HepG2 (cell line): Measurements from ENCODE around the gene LSM14B. TPM values are rescaled to one million over a fixed set of nuclear protein-coding genes. Genes with fewer than 3 reads are reported as not detected.
A peak's percentile ranks its signal among the peaks of the same experiment; 100 is the strongest.

Experiments used
- HMG20B ChIP-seq: conservative IDR thresholded peaks from 2 replicates; pipeline ENCODE4 v1.6.1; 2016; ENCODE audit warnings: missing genetic modification reagents, missing compliant biosample characterization
- MEF2D ChIP-seq: sonication (generic); formaldehyde crosslinking; IDR thresholded peaks from 2 replicates; pipeline ENCODE4 v1.5.1; 2020; ENCODE audit warnings: mild to moderate bottlenecking, missing genetic modification reagents
- RBAK ChIP-seq: sonication (generic); formaldehyde crosslinking; IDR thresholded peaks from 2 replicates; pipeline ENCODE4 v1.5.1; 2020; ENCODE audit warnings: mild to moderate bottlenecking, missing genetic modification reagents
- ZBTB1 ChIP-seq: sonication (generic); formaldehyde crosslinking; IDR thresholded peaks from 2 replicates; pipeline ENCODE4 v1.4.0; 2020; ENCODE audit warnings: missing genetic modification reagents, borderline replicate concordance
- ZC3H4 ChIP-seq: sonication (generic); formaldehyde crosslinking; IDR thresholded peaks from 2 replicates; pipeline ENCODE4 v1.4.0; 2020; ENCODE audit warnings: missing genetic modification reagents, borderline replicate concordance
- ZNF143 ChIP-seq: sonication (generic); formaldehyde crosslinking; IDR thresholded peaks from 2 replicates; pipeline ENCODE4 v1.4.0; 2020; ENCODE audit warnings: missing genetic modification reagents
- ZNF256 ChIP-seq: sonication (generic); formaldehyde crosslinking; conservative IDR thresholded peaks from 2 replicates; pipeline ENCODE4 v1.4.0; 2020; ENCODE audit warnings: missing genetic modification reagents
- ZNF605 ChIP-seq: sonication (generic); formaldehyde crosslinking; IDR thresholded peaks from 2 replicates; pipeline ENCODE4 v1.8.0; 2022; ENCODE audit warnings: mild to moderate bottlenecking, missing genetic modification reagents
- ZZZ3 ChIP-seq: sonication (generic); formaldehyde crosslinking; IDR thresholded peaks from 2 replicates; pipeline ENCODE4 v1.4.0; 2020; ENCODE audit warnings: missing genetic modification reagents, mild to moderate bottlenecking, borderline replicate concordance
- polyA plus RNA-seq, 8 experiments: library from polyadenylated mRNA; depleted of rRNA in 3 of 8; stranded (reverse) in 7 of 8; unstranded in 1 of 8; fragments of >200 nt; fragmentation: Illumina TruSeq in 4 of 8; extraction: Trizol in 4 of 8; gene quantifications; 2 replicates each; pipeline versions ENCODE4 v1.2.1 to v1.2.3, GENCODE V29; 2011 to 2016; ENCODE audit warnings: low read depth in 4 of 8, missing spikeins in 1 of 8, mixed read lengths in 1 of 8; ENCODE audit not compliant: insufficient read depth in 1 of 8
- total RNA-seq, 5 experiments: library from RNA; depleted of rRNA; stranded (reverse); fragments of >200 nt; fragmentation: Illumina TruSeq; extraction: Trizol; gene quantifications; 2 replicates each; pipeline ENCODE4 v1.2.3, GENCODE V29; 2016; ENCODE audit warnings: low read depth in 1 of 5
- TF ChIP-seq, protein P1 (sequence below): sonication (generic); formaldehyde crosslinking; IDR thresholded peaks from 2 replicates; pipeline ENCODE4 v1.4.0; 2020; ENCODE audit warnings: missing genetic modification reagents
- TF ChIP-seq, protein P2 (sequence below): IDR thresholded peaks from 2 replicates; pipeline ENCODE4 v1.6.1; 2016; ENCODE audit warnings: missing genetic modification reagents, missing compliant biosample characterization
- TF ChIP-seq, protein P3 (sequence below): sonication (generic); formaldehyde crosslinking; conservative IDR thresholded peaks from 2 replicates; pipeline ENCODE4 v1.8.0; 2022; ENCODE audit warnings: missing genetic modification reagents
- TF ChIP-seq, protein P4 (sequence below): sonication (generic); formaldehyde crosslinking; IDR thresholded peaks from 2 replicates; pipeline ENCODE4 v1.5.1; 2020; ENCODE audit warnings: mild to moderate bottlenecking, moderate library complexity, missing genetic modification reagents
- TF ChIP-seq, protein P5 (sequence below): fragments of 450-650 bp; IDR thresholded peaks from 2 replicates; pipeline ENCODE4 v1.6.1; 2017; ENCODE audit warnings: mild to moderate bottlenecking
- TF ChIP-seq, protein P6 (sequence below): sonication (generic); formaldehyde crosslinking; IDR thresholded peaks from 2 replicates; pipeline ENCODE4 v1.4.0; 2020; ENCODE audit warnings: missing genetic modification reagents
- TF ChIP-seq, protein P7 (sequence below): sonication (generic); formaldehyde crosslinking; IDR thresholded peaks from 2 replicates; pipeline ENCODE4 v1.5.1; 2020; ENCODE audit warnings: missing genetic modification reagents, mild to moderate bottlenecking, borderline replicate concordance

LSM14B gene
- total and polyA plus RNA-seq, 2 of the 13 experiments (the other 11 are each of a cell fraction or from before 2014, with no cell fraction given), result 43.3 to 79.2 TPM

DNA sequence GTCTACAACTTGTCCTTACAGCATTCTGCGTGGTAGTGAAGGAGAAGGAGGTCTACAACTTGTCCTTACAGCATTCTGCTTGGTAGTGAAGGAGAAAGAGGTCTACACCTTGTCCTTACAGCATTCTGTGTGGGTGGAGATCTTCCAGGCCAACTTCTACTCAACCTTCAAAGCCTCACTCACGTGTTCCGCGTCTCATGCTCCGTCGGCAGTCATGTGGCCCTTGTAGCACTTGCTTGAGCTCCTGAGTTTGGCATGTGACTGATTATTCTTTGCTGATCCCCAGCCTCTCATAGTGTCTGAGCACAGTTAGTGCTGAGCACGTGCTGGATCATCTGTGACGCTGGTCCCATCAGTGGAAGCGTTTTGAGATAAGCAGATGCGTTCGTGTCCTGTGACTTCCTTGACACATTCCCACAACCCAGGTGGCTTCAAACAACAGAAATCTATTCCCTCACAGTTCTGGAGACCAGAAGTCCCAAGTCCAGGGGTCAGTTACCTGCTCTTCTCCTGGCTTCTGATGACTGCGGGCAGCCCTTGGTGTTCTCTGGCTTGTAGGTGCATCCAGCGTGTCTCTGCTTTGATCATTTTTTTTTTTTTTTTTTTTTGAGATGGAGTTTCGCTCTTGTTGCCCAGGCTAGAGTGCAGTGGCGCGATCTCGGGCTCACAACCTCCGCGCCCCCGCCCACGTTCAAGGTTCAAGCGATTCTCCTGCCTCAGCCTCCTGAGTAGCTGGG is 23.9 kb downstream of the LSM14B start (continued):
- TF ChIP-seq ZNF143 (0 out of 2 replicates have a peak, but pooled peaks have one; percentile 0), ZC3H4 (no peak), ZNF256 (CRISPR knock-in tag) (0 out of 2 replicates have a peak, but pooled peaks have one; percentile 59), ZBTB1 (0 out of 2 replicates have a peak, but pooled peaks have one; percentile 76), MEF2D (no peak; the same call in 1 of the 2 replicates), RBAK (0 out of 2 replicates have a peak, but pooled peaks have one; percentile 74), ZNF605 (peak; percentile 62; the same call in 1 of the 2 replicates), HMG20B (CRISPR knock-in tag) (no peak), ZZZ3 (no peak)
- TF ChIP-seq, protein P1, sequence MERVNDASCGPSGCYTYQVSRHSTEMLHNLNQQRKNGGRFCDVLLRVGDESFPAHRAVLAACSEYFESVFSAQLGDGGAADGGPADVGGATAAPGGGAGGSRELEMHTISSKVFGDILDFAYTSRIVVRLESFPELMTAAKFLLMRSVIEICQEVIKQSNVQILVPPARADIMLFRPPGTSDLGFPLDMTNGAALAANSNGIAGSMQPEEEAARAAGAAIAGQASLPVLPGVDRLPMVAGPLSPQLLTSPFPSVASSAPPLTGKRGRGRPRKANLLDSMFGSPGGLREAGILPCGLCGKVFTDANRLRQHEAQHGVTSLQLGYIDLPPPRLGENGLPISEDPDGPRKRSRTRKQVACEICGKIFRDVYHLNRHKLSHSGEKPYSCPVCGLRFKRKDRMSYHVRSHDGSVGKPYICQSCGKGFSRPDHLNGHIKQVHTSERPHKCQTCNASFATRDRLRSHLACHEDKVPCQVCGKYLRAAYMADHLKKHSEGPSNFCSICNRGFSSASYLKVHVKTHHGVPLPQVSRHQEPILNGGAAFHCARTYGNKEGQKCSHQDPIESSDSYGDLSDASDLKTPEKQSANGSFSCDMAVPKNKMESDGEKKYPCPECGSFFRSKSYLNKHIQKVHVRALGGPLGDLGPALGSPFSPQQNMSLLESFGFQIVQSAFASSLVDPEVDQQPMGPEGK (CRISPR knock-in tag), result peak; percentile 60
- TF ChIP-seq, protein P2, sequence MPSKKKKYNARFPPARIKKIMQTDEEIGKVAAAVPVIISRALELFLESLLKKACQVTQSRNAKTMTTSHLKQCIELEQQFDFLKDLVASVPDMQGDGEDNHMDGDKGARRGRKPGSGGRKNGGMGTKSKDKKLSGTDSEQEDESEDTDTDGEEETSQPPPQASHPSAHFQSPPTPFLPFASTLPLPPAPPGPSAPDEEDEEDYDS (CRISPR knock-in tag), result peak; percentile 36
- TF ChIP-seq, protein P3, sequence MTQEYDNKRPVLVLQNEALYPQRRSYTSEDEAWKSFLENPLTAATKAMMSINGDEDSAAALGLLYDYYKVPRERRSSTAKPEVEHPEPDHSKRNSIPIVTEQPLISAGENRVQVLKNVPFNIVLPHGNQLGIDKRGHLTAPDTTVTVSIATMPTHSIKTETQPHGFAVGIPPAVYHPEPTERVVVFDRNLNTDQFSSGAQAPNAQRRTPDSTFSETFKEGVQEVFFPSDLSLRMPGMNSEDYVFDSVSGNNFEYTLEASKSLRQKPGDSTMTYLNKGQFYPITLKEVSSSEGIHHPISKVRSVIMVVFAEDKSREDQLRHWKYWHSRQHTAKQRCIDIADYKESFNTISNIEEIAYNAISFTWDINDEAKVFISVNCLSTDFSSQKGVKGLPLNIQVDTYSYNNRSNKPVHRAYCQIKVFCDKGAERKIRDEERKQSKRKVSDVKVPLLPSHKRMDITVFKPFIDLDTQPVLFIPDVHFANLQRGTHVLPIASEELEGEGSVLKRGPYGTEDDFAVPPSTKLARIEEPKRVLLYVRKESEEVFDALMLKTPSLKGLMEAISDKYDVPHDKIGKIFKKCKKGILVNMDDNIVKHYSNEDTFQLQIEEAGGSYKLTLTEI (CRISPR knock-in tag), result no peak
- TF ChIP-seq, protein P4, sequence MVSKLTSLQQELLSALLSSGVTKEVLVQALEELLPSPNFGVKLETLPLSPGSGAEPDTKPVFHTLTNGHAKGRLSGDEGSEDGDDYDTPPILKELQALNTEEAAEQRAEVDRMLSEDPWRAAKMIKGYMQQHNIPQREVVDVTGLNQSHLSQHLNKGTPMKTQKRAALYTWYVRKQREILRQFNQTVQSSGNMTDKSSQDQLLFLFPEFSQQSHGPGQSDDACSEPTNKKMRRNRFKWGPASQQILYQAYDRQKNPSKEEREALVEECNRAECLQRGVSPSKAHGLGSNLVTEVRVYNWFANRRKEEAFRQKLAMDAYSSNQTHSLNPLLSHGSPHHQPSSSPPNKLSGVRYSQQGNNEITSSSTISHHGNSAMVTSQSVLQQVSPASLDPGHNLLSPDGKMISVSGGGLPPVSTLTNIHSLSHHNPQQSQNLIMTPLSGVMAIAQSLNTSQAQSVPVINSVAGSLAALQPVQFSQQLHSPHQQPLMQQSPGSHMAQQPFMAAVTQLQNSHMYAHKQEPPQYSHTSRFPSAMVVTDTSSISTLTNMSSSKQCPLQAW (CRISPR knock-in tag), result peak; percentile 57; the same call in 1 of the 2 replicates
- TF ChIP-seq, protein P5, sequence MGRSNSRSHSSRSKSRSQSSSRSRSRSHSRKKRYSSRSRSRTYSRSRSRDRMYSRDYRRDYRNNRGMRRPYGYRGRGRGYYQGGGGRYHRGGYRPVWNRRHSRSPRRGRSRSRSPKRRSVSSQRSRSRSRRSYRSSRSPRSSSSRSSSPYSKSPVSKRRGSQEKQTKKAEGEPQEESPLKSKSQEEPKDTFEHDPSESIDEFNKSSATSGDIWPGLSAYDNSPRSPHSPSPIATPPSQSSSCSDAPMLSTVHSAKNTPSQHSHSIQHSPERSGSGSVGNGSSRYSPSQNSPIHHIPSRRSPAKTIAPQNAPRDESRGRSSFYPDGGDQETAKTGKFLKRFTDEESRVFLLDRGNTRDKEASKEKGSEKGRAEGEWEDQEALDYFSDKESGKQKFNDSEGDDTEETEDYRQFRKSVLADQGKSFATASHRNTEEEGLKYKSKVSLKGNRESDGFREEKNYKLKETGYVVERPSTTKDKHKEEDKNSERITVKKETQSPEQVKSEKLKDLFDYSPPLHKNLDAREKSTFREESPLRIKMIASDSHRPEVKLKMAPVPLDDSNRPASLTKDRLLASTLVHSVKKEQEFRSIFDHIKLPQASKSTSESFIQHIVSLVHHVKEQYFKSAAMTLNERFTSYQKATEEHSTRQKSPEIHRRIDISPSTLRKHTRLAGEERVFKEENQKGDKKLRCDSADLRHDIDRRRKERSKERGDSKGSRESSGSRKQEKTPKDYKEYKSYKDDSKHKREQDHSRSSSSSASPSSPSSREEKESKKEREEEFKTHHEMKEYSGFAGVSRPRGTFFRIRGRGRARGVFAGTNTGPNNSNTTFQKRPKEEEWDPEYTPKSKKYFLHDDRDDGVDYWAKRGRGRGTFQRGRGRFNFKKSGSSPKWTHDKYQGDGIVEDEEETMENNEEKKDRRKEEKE, result no peak
- TF ChIP-seq, protein P6, sequence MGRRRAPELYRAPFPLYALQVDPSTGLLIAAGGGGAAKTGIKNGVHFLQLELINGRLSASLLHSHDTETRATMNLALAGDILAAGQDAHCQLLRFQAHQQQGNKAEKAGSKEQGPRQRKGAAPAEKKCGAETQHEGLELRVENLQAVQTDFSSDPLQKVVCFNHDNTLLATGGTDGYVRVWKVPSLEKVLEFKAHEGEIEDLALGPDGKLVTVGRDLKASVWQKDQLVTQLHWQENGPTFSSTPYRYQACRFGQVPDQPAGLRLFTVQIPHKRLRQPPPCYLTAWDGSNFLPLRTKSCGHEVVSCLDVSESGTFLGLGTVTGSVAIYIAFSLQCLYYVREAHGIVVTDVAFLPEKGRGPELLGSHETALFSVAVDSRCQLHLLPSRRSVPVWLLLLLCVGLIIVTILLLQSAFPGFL, result no peak
- TF ChIP-seq, protein P7, sequence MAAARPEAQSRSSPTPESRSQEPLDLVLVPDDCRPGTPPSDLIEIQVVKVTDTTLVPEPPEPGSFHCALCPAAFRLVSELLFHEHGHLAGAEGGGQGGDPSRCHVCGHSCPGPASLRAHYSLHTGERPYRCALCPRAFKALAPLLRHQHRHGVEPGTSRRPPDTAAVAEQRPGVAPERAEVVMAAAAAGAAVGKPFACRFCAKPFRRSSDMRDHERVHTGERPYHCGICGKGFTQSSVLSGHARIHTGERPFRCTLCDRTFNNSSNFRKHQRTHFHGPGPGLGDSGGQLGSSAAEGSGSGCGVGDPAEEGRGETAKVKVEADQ (CRISPR knock-in tag), result peak; percentile 79; the same call in 1 of the 2 replicates
